HCT116 (cell line): ENCODE results near the gene TMEM182. TPM values are rescaled to one million over a fixed set of nuclear protein-coding genes. Genes with fewer than 3 reads are reported as not detected.

Experiments
- ATAC-seq: fragments of 200-7000 bp; cut with Tn5 transposase; 2 replicates; pipeline ENCODE4 v1.9.1; 2020; ENCODE audit warnings: mild to moderate bottlenecking, moderate library complexity
- BruUV-seq: library from RNA; stranded (reverse); fragments of 400-500 nt; replicated peaks from 2 replicates; lab custom pipeline; 2021; lab: Mats Ljungman, UMichigan
- CTCF ChIA-PET: fragments of 300-600 bp; sonication (Branson Sonifier 250); formaldehyde crosslinking; loops from one replicate; lab custom pipeline; 2021; ENCODE audit warnings: antibody characterized with exemption; lab: Charles Lee
- POLR2A ChIA-PET: fragments of 300-600, 350-600 bp; sonication (Branson Sonifier 250); formaldehyde crosslinking; loops from one replicate; lab custom pipeline; 2021; ENCODE audit warnings: antibody characterized with exemption; lab: Charles Lee
- RAD21 ChIA-PET, 2 experiments: fragments of 300-600 bp; sonication (Branson Sonifier 250); formaldehyde crosslinking; loops; one replicate each; lab custom pipeline; 2023; ENCODE audit warnings: low total read pairs in 2 of 2; ENCODE audit not compliant: uncharacterized antibody in 2 of 2, unreplicated experiment in 2 of 2, low non-redundant PET in 1 of 2; lab: Charles Lee
- DNase-seq: peaks from one replicate; pipeline ENCODE4 v3.0.0-alpha.2; 2010; ENCODE audit warnings: low read depth, low spot score
- H2AFZ ChIP-seq: fragments of 200-600 bp; shearing (Covaris generic), sonication (generic); 2 replicates; pipeline ENCODE4 v1.6.1; 2017; ENCODE audit warnings: low read depth, mixed run types, mixed read lengths, antibody characterized with exemption, low read length; ENCODE audit not compliant: poor library complexity, severe bottlenecking
- H3K27ac ChIP-seq: 2 replicates; pipeline ENCODE4 v1.5.1; 2012; ENCODE audit warnings: low read depth, low read length
- H3K27me3 ChIP-seq: fragments of 200-600 bp; sonication (generic); 2 replicates; pipeline ENCODE4 v1.6.1; 2016; ENCODE audit warnings: mixed run types, low read length, mixed read lengths; ENCODE audit not compliant: insufficient read depth
- H3K36me3 ChIP-seq, 2 experiments: fragments of 200-500 bp in 1 of 2; fragments of 200-600 bp in 1 of 2; sonication (Bioruptor generic) in 1 of 2; sonication (generic) in 1 of 2; 2 replicates each; pipeline versions ENCODE4 v1.5.1 to v1.6.1; 2014 to 2016; ENCODE audit warnings: low read length in 2 of 2, inconsistent platforms in 1 of 2, mixed read lengths in 1 of 2, mixed run types in 1 of 2; ENCODE audit not compliant: insufficient read depth in 2 of 2, control insufficient read depth in 1 of 2
- H3K4me1 ChIP-seq, 2 experiments: fragments of 200-600 bp in 1 of 2; sonication (generic) in 1 of 2; 2 replicates each; pipeline versions ENCODE4 v1.5.1 to v1.6.1; 2012 to 2017; ENCODE audit warnings: low read length in 2 of 2, inconsistent platforms in 1 of 2, mild to moderate bottlenecking in 1 of 2, mixed read lengths in 1 of 2, mixed run types in 1 of 2, moderate library complexity in 1 of 2; ENCODE audit not compliant: insufficient read depth in 2 of 2, control insufficient read depth in 1 of 2
- H3K4me2 ChIP-seq: fragments of 200-600 bp; sonication (generic); 2 replicates; pipeline ENCODE4 v1.6.1; 2017; ENCODE audit warnings: mixed run types, low read length, mixed read lengths
- H3K4me3 ChIP-seq, 2 experiments: fragments of 200-600 bp in 1 of 2; sonication (generic) in 1 of 2; replicated peaks in 1 of 2; 2 replicates each; pipeline ENCODE4 v1.5.1; 2011 to 2016; ENCODE audit warnings: low read length in 2 of 2, control low read depth in 1 of 2, low read depth in 1 of 2, mild to moderate bottlenecking in 1 of 2, mixed read lengths in 1 of 2, mixed run types in 1 of 2
- H3K79me2 ChIP-seq: fragments of 200-600 bp; sonication (generic); 2 replicates; pipeline ENCODE4 v1.6.1; 2017; ENCODE audit warnings: mild to moderate bottlenecking, mixed run types, low read length, moderate library complexity, mixed read lengths; ENCODE audit not compliant: insufficient read depth
- H3K9ac ChIP-seq: fragments of 200-600 bp; sonication (generic); 2 replicates; pipeline ENCODE4 v1.6.1; 2016; ENCODE audit warnings: low read length, mixed read lengths
- H3K9me2 ChIP-seq: fragments of 200-600 bp; sonication (generic), shearing (Covaris generic); 2 replicates; pipeline ENCODE4 v1.6.1; 2017; ENCODE audit warnings: mixed run types, mild to moderate bottlenecking, moderate library complexity; ENCODE audit not compliant: insufficient read depth
- H3K9me3 ChIP-seq, 2 experiments: fragments of 200-500 bp in 1 of 2; fragments of 200-600 bp in 1 of 2; sonication (Bioruptor generic) in 1 of 2; sonication (generic) in 1 of 2; 2 replicates each; pipeline ENCODE4 v1.6.1; 2014 to 2017; ENCODE audit warnings: low read length in 2 of 2, mixed read lengths in 2 of 2, inconsistent platforms in 1 of 2, low read depth in 1 of 2, mild to moderate bottlenecking in 1 of 2, mixed run types in 1 of 2, moderate library complexity in 1 of 2; ENCODE audit not compliant: control insufficient read depth in 1 of 2, insufficient read depth in 1 of 2
- H4K20me1 ChIP-seq: fragments of 200-600 bp; sonication (generic), shearing (Covaris generic); 2 replicates; pipeline ENCODE4 v1.6.1; 2017; ENCODE audit warnings: mixed run types, mild to moderate bottlenecking, moderate library complexity; ENCODE audit not compliant: insufficient read depth
- EGR1 ChIP-seq: IDR thresholded peaks from 2 replicates; pipeline ENCODE4 v1.6.1; 2012; ENCODE audit warnings: low read depth
- EZH2 ChIP-seq: fragments of 200-600 bp; sonication (generic); IDR thresholded peaks from 2 replicates; pipeline ENCODE4 v1.6.1; 2017; ENCODE audit warnings: antibody characterized with exemption, mixed run types
- FOSL1 ChIP-seq: IDR thresholded peaks from 2 replicates; pipeline ENCODE4 v1.6.1; 2012; ENCODE audit warnings: low read depth
- POLR2AphosphoS5 ChIP-seq: IDR thresholded peaks from 2 replicates; pipeline ENCODE4 v1.6.1; 2011; ENCODE audit warnings: mild to moderate bottlenecking, low read depth, low read length, moderate library complexity
- SRF ChIP-seq: IDR thresholded peaks from 2 replicates; pipeline ENCODE4 v1.6.1; 2012; ENCODE audit warnings: low read depth
- ZNF274 ChIP-seq: fragments of 200-500 bp; sonication (Bioruptor generic); IDR thresholded peaks from 2 replicates; pipeline ENCODE4 v1.6.1; 2014; ENCODE audit warnings: mild to moderate bottlenecking, low read depth, low read length, inconsistent platforms
- intact Hi-C: fragments of 100-400 bp; cut with micrococcal nuclease; formaldehyde crosslinking; loops from 2 replicates; pipeline ENCODE4 v1.10.0; 2022
- total RNA-seq: library from RNA; stranded (reverse); gene quantifications from one replicate; pipeline ENCODE4 v1.2.1, GENCODE V29; 2021; ENCODE audit not compliant: unreplicated experiment
- TF ChIP-seq, protein P1 (sequence below): IDR thresholded peaks from 2 replicates; pipeline ENCODE4 v1.6.1; 2012; ENCODE audit warnings: low read depth
- TF ChIP-seq, protein P2 (sequence below), 3 experiments: fragments of 200-600 bp in 1 of 3; sonication (generic) in 1 of 3; IDR thresholded peaks in 2 of 3; conservative IDR thresholded peaks in 1 of 3; 2 replicates each; pipeline ENCODE4 v1.5.1; 2012 to 2017; ENCODE audit warnings: low read depth in 2 of 3, low read length in 2 of 3, antibody characterized with exemption in 1 of 3, borderline replicate concordance in 1 of 3, control low read depth in 1 of 3, mild to moderate bottlenecking in 1 of 3, mixed read lengths in 1 of 3, mixed run types in 1 of 3, moderate library complexity in 1 of 3; ENCODE audit not compliant: insufficient read depth in 1 of 3

Gene TMEM182
- total RNA-seq, 1 experiment from 2014 or later = 8.4 TPM

DNA sequence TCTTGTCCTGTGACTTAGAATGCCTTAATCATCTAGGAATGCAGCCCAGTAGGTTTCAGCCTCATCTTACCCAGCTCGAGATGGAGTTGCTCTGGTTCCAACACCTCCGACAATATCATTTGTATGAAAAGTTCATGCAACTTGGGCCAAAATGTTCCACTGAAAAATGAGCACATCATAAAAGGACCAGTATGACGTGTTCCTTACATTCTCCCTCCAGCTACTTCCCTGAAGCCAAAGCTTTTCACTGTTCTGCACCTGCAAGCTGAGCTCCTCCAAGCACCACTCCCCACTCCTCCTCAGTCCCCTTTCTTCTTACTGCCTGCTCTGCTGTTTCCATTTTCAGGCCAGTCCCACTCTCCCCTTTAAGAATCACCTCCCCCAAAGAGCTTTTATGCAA, 23.1 kb downstream of the TMEM182 start:
- no peak for DNase-seq
- Histone ChIP-seq H3K36me3 (no peaks in the 10 kb centered on the region; a peak in 1 of 4 replicates), H3K9me2 (no peaks in the 10 kb centered on the region), H3K9ac (no peak overlapping the region), H3K9me3 (no peaks in the 10 kb centered on the region), H3K27me3 (no peaks in the 10 kb centered on the region), H3K79me2 (no peaks in the 10 kb centered on the region), H3K4me3 (no peak overlapping the region), H2AFZ (no peak overlapping the region), H4K20me1 (no peaks in the 10 kb centered on the region), H3K4me2 (no peak overlapping the region), H3K27ac (no peak overlapping the region), H3K4me1 (no peaks in the 10 kb centered on the region)
- no TSS peak for BruUV-seq
- RAD21 ChIA-PET = no interaction called here
- no peak for TF ChIP-seq POLR2AphosphoS5
- no peak for TF ChIP-seq ZNF274
- TF ChIP-seq, protein P1, sequence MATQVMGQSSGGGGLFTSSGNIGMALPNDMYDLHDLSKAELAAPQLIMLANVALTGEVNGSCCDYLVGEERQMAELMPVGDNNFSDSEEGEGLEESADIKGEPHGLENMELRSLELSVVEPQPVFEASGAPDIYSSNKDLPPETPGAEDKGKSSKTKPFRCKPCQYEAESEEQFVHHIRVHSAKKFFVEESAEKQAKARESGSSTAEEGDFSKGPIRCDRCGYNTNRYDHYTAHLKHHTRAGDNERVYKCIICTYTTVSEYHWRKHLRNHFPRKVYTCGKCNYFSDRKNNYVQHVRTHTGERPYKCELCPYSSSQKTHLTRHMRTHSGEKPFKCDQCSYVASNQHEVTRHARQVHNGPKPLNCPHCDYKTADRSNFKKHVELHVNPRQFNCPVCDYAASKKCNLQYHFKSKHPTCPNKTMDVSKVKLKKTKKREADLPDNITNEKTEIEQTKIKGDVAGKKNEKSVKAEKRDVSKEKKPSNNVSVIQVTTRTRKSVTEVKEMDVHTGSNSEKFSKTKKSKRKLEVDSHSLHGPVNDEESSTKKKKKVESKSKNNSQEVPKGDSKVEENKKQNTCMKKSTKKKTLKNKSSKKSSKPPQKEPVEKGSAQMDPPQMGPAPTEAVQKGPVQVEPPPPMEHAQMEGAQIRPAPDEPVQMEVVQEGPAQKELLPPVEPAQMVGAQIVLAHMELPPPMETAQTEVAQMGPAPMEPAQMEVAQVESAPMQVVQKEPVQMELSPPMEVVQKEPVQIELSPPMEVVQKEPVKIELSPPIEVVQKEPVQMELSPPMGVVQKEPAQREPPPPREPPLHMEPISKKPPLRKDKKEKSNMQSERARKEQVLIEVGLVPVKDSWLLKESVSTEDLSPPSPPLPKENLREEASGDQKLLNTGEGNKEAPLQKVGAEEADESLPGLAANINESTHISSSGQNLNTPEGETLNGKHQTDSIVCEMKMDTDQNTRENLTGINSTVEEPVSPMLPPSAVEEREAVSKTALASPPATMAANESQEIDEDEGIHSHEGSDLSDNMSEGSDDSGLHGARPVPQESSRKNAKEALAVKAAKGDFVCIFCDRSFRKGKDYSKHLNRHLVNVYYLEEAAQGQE = no peak
- POLR2A ChIA-PET = no interaction called here
- CTCF ChIA-PET = no interaction called here
- intact Hi-C loops = no loop called here
- no peak for ATAC-seq

DNA sequence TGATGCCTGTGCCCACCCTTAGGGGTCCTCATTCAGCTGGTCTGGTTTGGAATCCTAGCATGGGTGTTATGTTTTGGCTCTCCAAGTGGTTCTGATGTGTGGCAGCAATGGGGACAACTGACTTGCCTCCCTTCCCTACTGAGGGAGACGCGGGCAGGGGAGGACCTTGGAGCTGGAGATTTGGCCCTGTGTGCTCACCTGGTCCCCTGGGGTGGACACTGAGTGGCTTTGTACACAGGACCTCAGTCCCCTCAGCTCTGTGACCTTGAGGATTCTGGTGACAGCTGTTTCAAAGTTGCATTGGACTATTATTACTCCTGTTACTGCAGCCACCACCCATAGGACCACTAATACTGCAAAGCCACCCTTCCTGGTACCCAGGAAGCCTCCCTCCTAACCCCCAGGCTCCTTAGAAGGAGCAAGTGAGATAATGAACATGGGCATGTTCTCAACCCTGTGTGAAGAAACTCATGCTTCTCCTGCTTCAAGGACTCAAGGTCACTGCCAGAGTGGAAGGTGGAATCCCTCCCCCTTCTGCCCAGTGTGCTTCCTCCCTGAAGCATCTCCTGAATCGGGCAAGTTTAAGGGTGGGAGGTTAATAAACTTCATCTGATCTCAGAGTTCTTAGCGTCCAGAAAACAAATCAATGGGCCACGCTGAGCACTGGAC, 26.5 kb downstream of the TMEM182 start:
- no peaks in the 10 kb centered on the region for H3K27me3 ChIP-seq
- ATAC-seq (no peak), DNase-seq (no peak)
- no peaks in the 10 kb centered on the region for H4K20me1 ChIP-seq
- no peaks in the 10 kb centered on the region for H3K79me2 ChIP-seq
- POLR2A ChIA-PET = no interaction called here
- intact Hi-C loops = no loop called here
- BruUV-seq = no TSS peak
- no peak overlapping the region for H3K4me3 ChIP-seq
- CTCF ChIA-PET = no interaction called here
- no peak overlapping the region for H3K4me2 ChIP-seq
- no peak overlapping the region for H3K27ac ChIP-seq
- H3K9me3 ChIP-seq = no peaks in the 10 kb centered on the region
- no peak overlapping the region for H3K9ac ChIP-seq
- no peaks in the 10 kb centered on the region for H3K9me2 ChIP-seq
- RAD21 ChIA-PET = no interaction called here
- no peaks in the 10 kb centered on the region; a peak in 1 of 4 replicates for H3K36me3 ChIP-seq
- H2AFZ ChIP-seq = no peak overlapping the region
- H3K4me1 ChIP-seq = no peaks in the 10 kb centered on the region
- TF ChIP-seq, protein P2, sequence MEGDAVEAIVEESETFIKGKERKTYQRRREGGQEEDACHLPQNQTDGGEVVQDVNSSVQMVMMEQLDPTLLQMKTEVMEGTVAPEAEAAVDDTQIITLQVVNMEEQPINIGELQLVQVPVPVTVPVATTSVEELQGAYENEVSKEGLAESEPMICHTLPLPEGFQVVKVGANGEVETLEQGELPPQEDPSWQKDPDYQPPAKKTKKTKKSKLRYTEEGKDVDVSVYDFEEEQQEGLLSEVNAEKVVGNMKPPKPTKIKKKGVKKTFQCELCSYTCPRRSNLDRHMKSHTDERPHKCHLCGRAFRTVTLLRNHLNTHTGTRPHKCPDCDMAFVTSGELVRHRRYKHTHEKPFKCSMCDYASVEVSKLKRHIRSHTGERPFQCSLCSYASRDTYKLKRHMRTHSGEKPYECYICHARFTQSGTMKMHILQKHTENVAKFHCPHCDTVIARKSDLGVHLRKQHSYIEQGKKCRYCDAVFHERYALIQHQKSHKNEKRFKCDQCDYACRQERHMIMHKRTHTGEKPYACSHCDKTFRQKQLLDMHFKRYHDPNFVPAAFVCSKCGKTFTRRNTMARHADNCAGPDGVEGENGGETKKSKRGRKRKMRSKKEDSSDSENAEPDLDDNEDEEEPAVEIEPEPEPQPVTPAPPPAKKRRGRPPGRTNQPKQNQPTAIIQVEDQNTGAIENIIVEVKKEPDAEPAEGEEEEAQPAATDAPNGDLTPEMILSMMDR (IDR thresholded peaks at IDR 0.05 in 2 of 3, conservative IDR thresholded peaks at IDR 0.05 in 1 of 3; ENCODE audit: borderline replicate concordance in 1 of 3, insufficient read depth in 1 of 3, low read depth in 2 of 3, low read length in 2 of 3) = no peak
- TF ChIP-seq FOSL1 (no peak), ZNF274 (no peak), SRF (no peak), EGR1 (no peak), EZH2 (no peak)
- TF ChIP-seq, protein P1 = no peak
